Neuronal stem cell (in vitro differentiated cells): ENCODE measurements around the gene EEF1AKMT4.

ENCODE experiments used
- DNase-seq: peaks from one replicate; pipeline ENCODE4 v3.0.0-alpha.2; 2013; ENCODE audit warnings: low spot score
- H2AFZ ChIP-seq: one replicate; pipeline ENCODE4 v1.6.1; 2013; ENCODE audit warnings: mild to moderate bottlenecking, low read length, inconsistent platforms
- H2AK5ac ChIP-seq: 2 replicates; pipeline ENCODE4 v1.6.1; 2013; ENCODE audit warnings: low read depth, mild to moderate bottlenecking, inconsistent platforms, low read length, moderate library complexity, mixed read lengths
- H2BK120ac ChIP-seq: 2 replicates; pipeline ENCODE4 v1.6.1; 2013; ENCODE audit warnings: low read depth, mild to moderate bottlenecking, inconsistent platforms, low read length, moderate library complexity, mixed read lengths
- H2BK12ac ChIP-seq: one replicate; pipeline ENCODE4 v1.6.1; 2013; ENCODE audit warnings: low read length, inconsistent platforms
- H2BK15ac ChIP-seq: 2 replicates; pipeline ENCODE4 v1.6.1; 2013; ENCODE audit warnings: mild to moderate bottlenecking, low read length, inconsistent platforms, mixed read lengths
- H2BK5ac ChIP-seq: one replicate; pipeline ENCODE4 v1.6.1; 2013; ENCODE audit warnings: inconsistent platforms, mild to moderate bottlenecking, low read length, moderate library complexity
- H3K14ac ChIP-seq: one replicate; pipeline ENCODE4 v1.6.1; 2013; ENCODE audit warnings: low read length, inconsistent platforms
- H3K18ac ChIP-seq: 2 replicates; pipeline ENCODE4 v1.6.1; 2013; ENCODE audit warnings: low read length, inconsistent platforms
- H3K23ac ChIP-seq: 2 replicates; pipeline ENCODE4 v1.6.1; 2013; ENCODE audit warnings: low read depth, mild to moderate bottlenecking, mixed read lengths, low read length, inconsistent platforms; ENCODE audit not compliant: poor library complexity
- H3K27ac ChIP-seq: replicated peaks from 3 replicates; pipeline ENCODE4 v1.5.1; 2013; ENCODE audit warnings: low read length, inconsistent platforms
- H3K27me3 ChIP-seq, 3 experiments: 2 replicates each; pipeline ENCODE4 v1.6.1; 2013; ENCODE audit warnings: low read length in 3 of 3, mild to moderate bottlenecking in 2 of 3, inconsistent platforms in 1 of 3, low read depth in 1 of 3, mixed read lengths in 1 of 3, moderate library complexity in 1 of 3; ENCODE audit not compliant: control insufficient read depth in 3 of 3, insufficient read depth in 3 of 3
- H3K36me3 ChIP-seq, 2 donors: replicated peaks in 1 of 2; 2 replicates each; pipeline ENCODE4 v1.6.1; 2013; ENCODE audit warnings: low read length in 2 of 2; ENCODE audit not compliant: control insufficient read depth in 2 of 2, insufficient read depth in 2 of 2
- H3K4ac ChIP-seq: 2 replicates; pipeline ENCODE4 v1.6.1; 2013; ENCODE audit warnings: inconsistent platforms, mild to moderate bottlenecking, low read length, moderate library complexity
- H3K4me1 ChIP-seq, 2 donors: 1 replicate in 1 of 2; 2 replicates in 1 of 2; pipeline ENCODE4 v1.6.1; 2013; ENCODE audit warnings: low read length in 2 of 2, low read depth in 1 of 2; ENCODE audit not compliant: control insufficient read depth in 2 of 2, insufficient read depth in 1 of 2
- H3K4me2 ChIP-seq: one replicate; pipeline ENCODE4 v1.6.1; 2013; ENCODE audit warnings: mild to moderate bottlenecking, low read length, inconsistent platforms; ENCODE audit not compliant: insufficient read depth, poor library complexity, severe bottlenecking
- H3K4me3 ChIP-seq, 2 donors: 2 replicates each; pipeline ENCODE4 v1.5.1; 2013; ENCODE audit warnings: low read length in 2 of 2, mild to moderate bottlenecking in 2 of 2, inconsistent platforms in 1 of 2, moderate library complexity in 1 of 2
- H3K79me1 ChIP-seq: one replicate; pipeline ENCODE4 v1.6.1; 2013; ENCODE audit warnings: low read depth, mild to moderate bottlenecking, inconsistent platforms, low read length, moderate library complexity
- H3K9ac ChIP-seq: one replicate; pipeline ENCODE4 v1.6.1; 2013; ENCODE audit warnings: mild to moderate bottlenecking, low read depth, low read length, inconsistent platforms; ENCODE audit not compliant: poor library complexity
- H3K9me3 ChIP-seq, 2 donors: replicated peaks in 1 of 2; 2 replicates each; pipeline versions ENCODE3 to v1.6.1; 2013; ENCODE audit warnings: low read length in 2 of 2, mild to moderate bottlenecking in 2 of 2, inconsistent platforms in 1 of 2, low read depth in 1 of 2, mixed read lengths in 1 of 2, moderate library complexity in 1 of 2; ENCODE audit not compliant: control insufficient read depth in 2 of 2, insufficient read depth in 1 of 2
- H4K8ac ChIP-seq: one replicate; pipeline ENCODE4 v1.6.1; 2013; ENCODE audit warnings: low read depth, mild to moderate bottlenecking, inconsistent platforms, low read length, moderate library complexity
- H4K91ac ChIP-seq: one replicate; pipeline ENCODE4 v1.6.1; 2013; ENCODE audit warnings: low read length, low read depth, mild to moderate bottlenecking, inconsistent platforms; ENCODE audit not compliant: poor library complexity
- WGBS, 2 donors: extraction: QIAGEN DNeasy Blood & Tissue Kit; methylation state at CpG; one replicate each; pipeline ENCODE4 v1.1.7; 2013; ENCODE audit warnings: missing lambda C conversion rate in 2 of 2, mixed read lengths in 1 of 2; ENCODE audit not compliant: insufficient read length in 2 of 2, insufficient replicate concordance in 1 of 2; ENCODE audit errors: extremely low coverage in 2 of 2; 5-methylcytosine and 5-hydroxymethylcytosine counted together

The EEF1AKMT4 gene

GRCh38 chr3:184233127-184233843 lies 16.2 kb upstream of the EEF1AKMT4 start:
- no peak for DNase-seq
- H3K18ac ChIP-seq = no peak overlapping the region
- H4K91ac ChIP-seq = no peak overlapping the region
- no peak overlapping the region for H3K4ac ChIP-seq
- peak overlapping the region; percentile 57 for H3K23ac ChIP-seq
- no peak overlapping the region for H3K9ac ChIP-seq
- H3K4me3 ChIP-seq = no peak overlapping the region
- peaks cover 0 to 2% of the 10 kb centered on the region in 2 donors for H3K9me3 ChIP-seq
- H3K27me3 ChIP-seq = peaks cover 29 to 98% (median 47%) of the 10 kb centered on the region in 3 experiments
- H2BK15ac ChIP-seq = no peak overlapping the region
- WGBS, 2 donors = no CpG with 5 or more reads among the region's 23 CpGs
- H2AK5ac ChIP-seq = no peak overlapping the region
- no peak overlapping the region for H2BK12ac ChIP-seq
- peak overlapping the region; percentile 38 for H3K14ac ChIP-seq
- H4K8ac ChIP-seq = no peak overlapping the region
- peaks cover 4 to 7% of the 10 kb centered on the region in 2 donors for H3K4me1 ChIP-seq
- H2BK120ac ChIP-seq = no peak overlapping the region
- H3K79me1 ChIP-seq = peaks cover 2% of the 10 kb centered on the region
- no peak overlapping the region for H3K4me2 ChIP-seq
- H2AFZ ChIP-seq = no peak overlapping the region
- H3K36me3 ChIP-seq = no peaks in the 10 kb centered on the region
- H3K27ac ChIP-seq = no peak overlapping the region
- H2BK5ac ChIP-seq = peak overlapping the region; percentile 66

- H3K4me2 ChIP-seq = no peak overlapping the region
- H3K4me3 ChIP-seq = no peak overlapping the region
- no peak overlapping the region for H3K9ac ChIP-seq
- no peak overlapping the region for H3K14ac ChIP-seq
- no peak overlapping the region for H3K27ac ChIP-seq
- peaks cover 4% of the 10 kb centered on the region for H3K79me1 ChIP-seq
- no peak overlapping the region for H4K8ac ChIP-seq
- no peak for DNase-seq
- no CpG with 5 or more reads among the region's 4 CpGs for WGBS, 2 donors
- no peak overlapping the region for H2BK5ac ChIP-seq
- no peaks in the 10 kb centered on the region for H3K36me3 ChIP-seq
- H2BK12ac ChIP-seq = no peak overlapping the region
- peaks cover 0 to 2% of the 10 kb centered on the region in 2 donors for H3K9me3 ChIP-seq
- H3K4me1 ChIP-seq = peaks cover 4% of the 10 kb centered on the region in 2 donors
- peak overlapping the region; percentile 55 for H3K23ac ChIP-seq
- no peak overlapping the region for H2AK5ac ChIP-seq
- H2BK120ac ChIP-seq = no peak overlapping the region
- H4K91ac ChIP-seq = no peak overlapping the region
- no peak overlapping the region for H3K4ac ChIP-seq
- H3K27me3 ChIP-seq = peaks cover 22 to 91% (median 38%) of the 10 kb centered on the region in 3 experiments
- H3K18ac ChIP-seq = no peak overlapping the region
- H2BK15ac ChIP-seq = no peak overlapping the region
- H2AFZ ChIP-seq = no peak overlapping the region
Observed at GRCh38 chr3:184234224-184234623, 15.2 kb upstream of the EEF1AKMT4 start.

GRCh38 chr3:184234671-184235380 lies 14.6 kb upstream of the EEF1AKMT4 start:
- Histone ChIP-seq H3K18ac (no peak overlapping the region), H4K8ac (no peak overlapping the region), H2BK5ac (no peak overlapping the region), H3K23ac (no peak overlapping the region), H3K79me1 (peaks cover 5% of the 10 kb centered on the region), H2BK12ac (no peak overlapping the region), H4K91ac (no peak overlapping the region), H3K4me2 (no peak overlapping the region), H2BK15ac (no peak overlapping the region), H2BK120ac (no peak overlapping the region), H2AK5ac (no peak overlapping the region), H3K4me3 (no peak overlapping the region), H3K14ac (no peak overlapping the region), H3K27me3 (peaks cover 18 to 85% (median 33%) of the 10 kb centered on the region in 3 experiments), H3K4ac (no peak overlapping the region), H3K9me3 (peaks cover 0 to 2% of the 10 kb centered on the region in 2 donors), H3K36me3 (no peaks in the 10 kb centered on the region), H3K4me1 (peaks cover 0 to 1% of the 10 kb centered on the region in 2 donors), H2AFZ (no peak overlapping the region), H3K27ac (no peak overlapping the region), H3K9ac (no peak overlapping the region)
- no CpG with 5 or more reads among the region's 19 CpGs for WGBS, 2 donors
- no peak for DNase-seq

DNA sequence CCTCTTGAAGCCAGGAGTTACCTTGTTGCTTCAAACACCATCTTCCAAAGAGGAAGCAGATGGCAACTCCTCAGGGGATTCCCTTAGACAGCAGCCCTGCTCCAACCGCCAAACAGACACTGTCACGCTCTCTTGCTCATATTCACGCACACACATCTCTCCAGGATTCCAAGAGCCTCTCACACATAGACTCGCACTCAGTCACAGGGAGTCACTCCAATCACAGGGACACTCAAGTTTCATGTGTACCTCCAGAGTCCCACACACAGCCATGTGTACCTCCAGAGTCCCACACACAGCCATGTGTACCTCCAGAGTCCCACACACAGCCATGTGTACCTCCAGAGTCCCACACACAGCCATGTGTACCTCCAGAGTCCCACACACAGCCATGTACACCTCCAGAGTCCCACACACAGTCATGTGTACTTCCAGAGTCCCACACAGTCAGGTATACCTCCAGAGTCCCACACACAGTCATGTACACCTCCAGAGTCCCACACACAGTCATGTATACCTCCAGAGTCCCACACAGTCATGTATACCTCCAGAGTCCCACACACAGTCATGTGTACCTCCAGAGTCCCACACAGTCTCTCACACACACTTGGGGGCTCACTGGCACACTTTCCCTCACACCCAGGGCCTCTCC lies 14.0 kb upstream of the EEF1AKMT4 start:
- Histone ChIP-seq H3K18ac (no peak overlapping the region), H2BK5ac (no peak overlapping the region), H3K36me3 (no peaks in the 10 kb centered on the region), H2BK15ac (no peak overlapping the region), H3K79me1 (peaks cover 5% of the 10 kb centered on the region), H3K27ac (no peak overlapping the region), H3K14ac (no peak overlapping the region), H2BK120ac (no peak overlapping the region), H2AK5ac (no peak overlapping the region), H4K91ac (no peak overlapping the region), H3K4me1 (peaks cover 0 to 1% of the 10 kb centered on the region in 2 donors), H3K9ac (no peak overlapping the region), H3K4me3 (no peak overlapping the region), H4K8ac (no peak overlapping the region), H2AFZ (no peak overlapping the region), H3K9me3 (peaks cover 0 to 2% of the 10 kb centered on the region in 2 donors), H3K4me2 (no peak overlapping the region), H3K23ac (no peak overlapping the region), H3K27me3 (peaks cover 11 to 78% (median 26%) of the 10 kb centered on the region in 3 experiments), H2BK12ac (no peak overlapping the region), H3K4ac (no peak overlapping the region)
- no CpG with 5 or more reads among the region's 4 CpGs for WGBS, 2 donors
- no peak for DNase-seq
